ENCODE data around the gene SYT12. TPM values are rescaled to one million over a fixed set of nuclear protein-coding genes. Genes with fewer than 3 reads are reported as not detected.

SYT12 gene
- total and polyA plus RNA-seq, 7 donors: under 0.01 to 1.1 (median 0.92) TPM; not detected in 4

- H3K27me3 ChIP-seq: no peaks in the 10 kb centered on the region
- H3K36me3 ChIP-seq: no peaks in the 10 kb centered on the region
- no peak for DNase-seq
- TF ChIP-seq POLR2A (IDR thresholded peaks at IDR 0.05) (no peak), POLR2AphosphoS5 (IDR thresholded peaks at IDR 0.05) (no peak), EP300 (IDR thresholded peaks at IDR 0.05) (no peak)
- TF ChIP-seq, protein P1, sequence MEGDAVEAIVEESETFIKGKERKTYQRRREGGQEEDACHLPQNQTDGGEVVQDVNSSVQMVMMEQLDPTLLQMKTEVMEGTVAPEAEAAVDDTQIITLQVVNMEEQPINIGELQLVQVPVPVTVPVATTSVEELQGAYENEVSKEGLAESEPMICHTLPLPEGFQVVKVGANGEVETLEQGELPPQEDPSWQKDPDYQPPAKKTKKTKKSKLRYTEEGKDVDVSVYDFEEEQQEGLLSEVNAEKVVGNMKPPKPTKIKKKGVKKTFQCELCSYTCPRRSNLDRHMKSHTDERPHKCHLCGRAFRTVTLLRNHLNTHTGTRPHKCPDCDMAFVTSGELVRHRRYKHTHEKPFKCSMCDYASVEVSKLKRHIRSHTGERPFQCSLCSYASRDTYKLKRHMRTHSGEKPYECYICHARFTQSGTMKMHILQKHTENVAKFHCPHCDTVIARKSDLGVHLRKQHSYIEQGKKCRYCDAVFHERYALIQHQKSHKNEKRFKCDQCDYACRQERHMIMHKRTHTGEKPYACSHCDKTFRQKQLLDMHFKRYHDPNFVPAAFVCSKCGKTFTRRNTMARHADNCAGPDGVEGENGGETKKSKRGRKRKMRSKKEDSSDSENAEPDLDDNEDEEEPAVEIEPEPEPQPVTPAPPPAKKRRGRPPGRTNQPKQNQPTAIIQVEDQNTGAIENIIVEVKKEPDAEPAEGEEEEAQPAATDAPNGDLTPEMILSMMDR (IDR thresholded peaks at IDR 0.05): no peak
- 96 to 97% methylated on average over 2 of the region's 2 CpGs for WGBS, 2 donors
- H3K27ac ChIP-seq: no peak overlapping the region
- intact Hi-C loops (cut with DNase I): no loop called here
- H3K4me1 ChIP-seq: peaks cover 0 to 8% (median 6%) of the 10 kb centered on the region in 4 donors
- H3K9me3 ChIP-seq: peaks cover 0 to 7% (median 3%) of the 10 kb centered on the region in 4 donors
- no peak overlapping the region for H3K4me3 ChIP-seq
Observed at GRCh38 chr11:66979336-66979980, 43.5 kb upstream of the SYT12 start.

DNA sequence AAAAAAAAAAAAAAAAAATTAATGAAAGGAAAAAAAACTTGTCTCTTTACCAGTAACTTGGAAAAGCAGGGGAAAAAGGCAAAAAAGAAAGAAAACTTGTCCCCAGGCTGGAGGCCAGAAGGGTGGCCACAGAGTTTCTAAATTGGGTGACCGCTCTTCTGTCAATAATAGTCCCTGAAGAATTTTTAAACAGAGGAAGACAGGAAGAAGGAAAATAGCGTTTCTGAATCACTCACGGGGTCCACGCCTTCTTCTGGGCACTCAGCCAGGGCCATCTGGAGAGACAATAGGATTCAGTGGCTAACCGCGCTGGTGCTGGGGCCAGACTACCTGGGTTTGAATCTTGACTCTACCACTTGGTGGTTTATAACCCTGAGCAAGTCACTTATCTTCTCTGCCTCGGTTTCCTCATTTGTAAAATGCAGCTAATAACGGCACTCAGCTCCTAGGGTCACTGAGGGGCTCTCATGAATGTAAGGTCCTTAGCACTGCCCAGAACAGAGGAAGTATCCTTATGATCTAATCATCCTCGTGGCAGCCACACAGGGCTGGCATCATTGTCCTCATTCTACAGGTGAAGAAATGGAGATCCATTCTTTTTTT is 40.9 kb upstream of the SYT12 start:
- 4 to 12% methylated on average over 9 of the region's 9 CpGs for WGBS, 2 donors
- Histone ChIP-seq H3K9me3 (peaks cover 0 to 7% (median 3%) of the 10 kb centered on the region in 4 donors), H3K4me1 (peaks cover 0 to 8% (median 6%) of the 10 kb centered on the region in 4 donors), H3K4me3 (no peak overlapping the region), H3K27ac (no peak overlapping the region), H3K27me3 (no peaks in the 10 kb centered on the region), H3K36me3 (no peaks in the 10 kb centered on the region)
- TF ChIP-seq, protein P1 (IDR thresholded peaks at IDR 0.05): no peak
- no peak for TF ChIP-seq POLR2AphosphoS5 (IDR thresholded peaks at IDR 0.05)
- no peak for TF ChIP-seq EP300 (IDR thresholded peaks at IDR 0.05)
- no peak for TF ChIP-seq POLR2A (IDR thresholded peaks at IDR 0.05)
- intact Hi-C loops (cut with DNase I): no loop called here
- peak; percentile 85 for DNase-seq

GRCh38 chr11:66983275-66983924 is 39.5 kb upstream of the SYT12 start:
- no peak for TF ChIP-seq POLR2A (IDR thresholded peaks at IDR 0.05)
- TF ChIP-seq POLR2AphosphoS5 (IDR thresholded peaks at IDR 0.05): no peak
- no peak for TF ChIP-seq EP300 (IDR thresholded peaks at IDR 0.05)
- TF ChIP-seq, protein P1 (IDR thresholded peaks at IDR 0.05): no peak
- DNase-seq: no peak
- H3K27me3 ChIP-seq: no peaks in the 10 kb centered on the region
- intact Hi-C loops (cut with DNase I): no loop called here
- no peak overlapping the region for H3K27ac ChIP-seq
- peaks cover 0 to 8% (median 6%) of the 10 kb centered on the region in 4 donors for H3K4me1 ChIP-seq
- no peak overlapping the region for H3K4me3 ChIP-seq
- 90% methylated on average over 5 of the region's 5 CpGs for WGBS, 2 donors
- H3K36me3 ChIP-seq: no peaks in the 10 kb centered on the region
- peaks cover 0 to 7% (median 3%) of the 10 kb centered on the region in 4 donors for H3K9me3 ChIP-seq

DNA sequence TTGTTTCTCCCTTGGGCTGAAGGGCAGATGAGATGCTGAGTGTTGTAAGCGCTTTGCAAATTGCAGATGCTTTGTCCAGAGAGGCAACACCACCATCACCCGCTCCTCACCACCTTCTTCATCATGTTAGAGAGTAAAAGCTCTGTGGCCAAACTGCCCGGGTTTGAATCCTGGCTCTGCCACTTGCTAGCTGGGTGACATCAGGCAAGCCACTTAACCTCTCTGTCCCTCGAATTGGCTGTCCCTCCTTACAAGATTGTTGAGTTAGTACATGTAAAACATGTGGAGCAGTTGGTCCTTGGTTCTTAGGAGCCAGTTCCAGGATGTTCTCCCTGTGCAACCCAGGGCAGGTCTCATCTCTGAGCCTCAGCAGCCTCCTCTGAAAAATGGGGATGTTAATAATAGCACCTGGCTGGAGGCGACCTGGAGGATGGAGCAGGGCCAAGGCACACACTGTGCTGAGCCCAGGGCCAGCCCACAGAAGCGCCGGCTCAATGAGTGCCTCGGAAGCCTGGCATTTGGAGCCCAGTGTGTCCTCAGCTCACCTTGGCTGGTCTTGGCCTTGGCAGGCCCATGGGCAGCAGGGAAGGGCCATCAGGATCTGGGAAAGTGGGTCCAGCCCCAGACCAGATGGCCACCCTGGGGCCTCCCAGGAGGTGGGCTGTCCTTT is 37.3 kb upstream of the SYT12 start:
- peaks cover 0 to 8% (median 6%) of the 10 kb centered on the region in 4 donors for H3K4me1 ChIP-seq
- DNase-seq: no peak
- no peaks in the 10 kb centered on the region for H3K9me3 ChIP-seq
- 84 to 92% methylated on average over 8 of the region's 8 CpGs for WGBS, 2 donors
- no peak overlapping the region for H3K4me3 ChIP-seq
- TF ChIP-seq, protein P1 (IDR thresholded peaks at IDR 0.05): no peak
- TF ChIP-seq POLR2A (IDR thresholded peaks at IDR 0.05) (no peak), EP300 (IDR thresholded peaks at IDR 0.05) (no peak)
- H3K36me3 ChIP-seq: no peaks in the 10 kb centered on the region
- H3K27ac ChIP-seq: no peak overlapping the region
- H3K27me3 ChIP-seq: no peaks in the 10 kb centered on the region
- intact Hi-C loops (cut with DNase I): no loop called here

All from sigmoid colon (tissue), 7 donors.